Epithelial cell of alveolus of lung (primary cell): ENCODE results near the gene GMCL1. TPM values are rescaled to one million over a fixed set of nuclear protein-coding genes. Genes with fewer than 3 reads are reported as not detected.

Experiments
- total RNA-seq: library from RNA; depleted of rRNA; stranded (reverse); fragments of >200 nt; gene quantifications from 2 replicates; pipeline ENCODE4 v1.2.1, GENCODE V29; 2015

Gene GMCL1
- total RNA-seq: 7.0 and 7.9 TPM in 2 replicates

DNA sequence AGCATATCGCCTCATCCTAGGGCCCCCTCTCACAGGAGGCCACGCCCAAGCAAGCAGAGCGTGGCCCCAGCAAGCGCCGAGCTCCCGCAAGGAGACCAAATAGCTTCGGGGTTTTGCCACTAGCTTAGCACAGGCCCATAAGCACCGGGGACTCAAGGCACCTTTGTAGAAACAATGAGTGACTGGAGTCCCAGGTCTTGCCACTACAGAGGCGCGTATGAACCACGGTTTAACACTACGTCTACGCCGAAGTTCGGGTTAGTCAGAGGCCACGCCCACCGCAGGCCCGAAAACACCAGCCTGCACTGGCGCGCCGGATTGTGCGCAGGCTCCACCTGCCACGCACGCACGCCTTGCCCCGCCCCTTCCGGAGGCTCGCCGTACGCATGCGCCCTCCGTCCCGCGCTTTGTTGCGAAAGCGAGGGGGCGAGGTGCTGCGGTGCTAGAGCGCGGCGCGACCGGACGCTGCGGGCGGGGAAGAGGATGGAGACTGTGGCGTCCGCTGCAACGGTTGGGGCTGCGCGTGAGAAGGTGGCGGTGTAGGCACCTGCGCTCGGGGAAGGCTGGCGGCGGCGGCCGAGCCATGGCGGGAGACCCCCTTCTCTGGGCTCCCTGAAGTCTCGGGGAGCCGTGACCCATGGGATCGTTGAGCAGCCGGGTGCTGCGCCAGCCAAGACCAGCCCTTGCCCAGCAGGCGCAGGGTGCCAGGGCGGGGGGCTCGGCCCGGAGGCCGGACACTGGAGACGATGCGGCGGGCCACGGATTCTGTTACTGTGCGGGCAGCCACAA, at the start of gene GMCL1:
Gene GMCL1, plus strand, starts transcription at position 405 of the 789 bp plus-strand sequence. Its CDS starts 233 bp downstream, at position 638.

DNA sequence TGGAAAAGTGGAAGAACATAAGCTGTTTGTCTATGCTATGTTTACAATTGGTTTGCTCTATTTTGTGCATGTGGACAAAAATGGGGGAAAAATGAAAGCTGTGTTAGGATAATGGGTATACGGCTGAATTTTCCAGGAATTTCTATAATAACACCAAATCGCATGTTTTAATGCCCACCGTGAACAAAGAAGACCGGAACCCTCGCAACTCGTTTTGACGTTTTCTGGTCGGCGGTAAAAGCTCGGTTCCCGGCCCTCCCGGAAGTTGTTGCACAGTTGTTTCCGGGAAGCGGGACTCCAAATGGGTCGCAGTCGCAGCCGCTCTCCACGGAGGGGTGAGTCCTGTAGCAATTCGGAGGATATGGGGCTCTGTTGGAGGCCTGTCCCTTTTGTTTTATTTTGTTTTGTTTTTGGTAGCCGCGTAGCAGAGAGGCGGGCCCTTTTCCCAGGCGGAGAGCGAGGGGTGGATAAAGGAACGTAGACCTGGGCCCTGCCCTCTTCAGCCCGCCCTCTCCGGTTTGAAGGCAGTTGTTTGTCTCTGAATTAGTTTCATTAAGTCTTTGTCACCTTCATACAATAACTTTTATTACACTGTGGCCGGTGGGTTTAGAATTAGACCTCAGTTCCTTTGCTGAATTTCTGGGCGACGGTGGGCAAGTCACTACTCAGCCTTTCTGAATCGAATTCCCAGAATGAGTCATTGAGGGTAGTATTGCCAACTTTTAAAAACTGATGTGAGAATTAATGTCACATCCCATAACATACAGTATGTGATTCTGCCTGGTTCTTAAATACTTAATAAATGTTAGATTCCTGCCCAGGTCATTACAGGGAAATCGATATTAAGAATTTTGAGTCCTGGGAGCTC, 64.5 kb downstream of the GMCL1 start, which contains the start of gene SNRNP27:
Gene SNRNP27, plus strand, starts transcription at position 273 of the 868 bp plus-strand sequence. Its CDS starts 29 bp downstream, at position 302.

GRCh38 chr2:69914950-69915945, 85.8 kb downstream of the GMCL1 start, which contains the start of gene MXD1:
MXD1 (plus strand) TSS chr2:69915109; CDS start chr2:69915331, 222 bp downstream.

Other genes with a start within 250 kb of the GMCL1 start
- gene AAK1, start 185.9 kb upstream of the GMCL1 start, total RNA-seq: 30.3 and 38.6 TPM in 2 replicates
- gene ANXA4, start 87.5 kb upstream of the GMCL1 start, total RNA-seq: 26.7 and 33.1 TPM in 2 replicates
- 51.0 and 53.9 TPM in 2 replicates for gene SNRNP27, start 64.3 kb downstream of the GMCL1 start, total RNA-seq
- 5.2 and 5.6 TPM in 2 replicates for gene MXD1, start 85.4 kb downstream of the GMCL1 start, total RNA-seq
- 0.26 and 3.4 TPM in 2 replicates for gene ASPRV1, start 132.0 kb downstream of the GMCL1 start, total RNA-seq